Stimulated activated CD8-positive, alpha-beta memory T cell treated with anti-CD3 and anti-CD28 coated beads, Interleukin-7, amount 100 ng/mL, for 4 hours (primary cell): ENCODE measurements around the gene ATG4D.
"Not testable (repeated sequence)": the region's sequence is repeated elsewhere in the genome, so short reads cannot be mapped to it uniquely, and the experiment has no call there.

ENCODE experiments used
- DNase-seq, 2 donors: peaks; one replicate each; pipeline ENCODE4 v3.0.0-alpha.2; 2020; ENCODE audit warnings: low read depth in 2 of 2

Gene ATG4D

GRCh38 chr19:10519421-10519820 is 24.3 kb upstream of the ATG4D start:
- DNase-seq = no peak

DNA sequence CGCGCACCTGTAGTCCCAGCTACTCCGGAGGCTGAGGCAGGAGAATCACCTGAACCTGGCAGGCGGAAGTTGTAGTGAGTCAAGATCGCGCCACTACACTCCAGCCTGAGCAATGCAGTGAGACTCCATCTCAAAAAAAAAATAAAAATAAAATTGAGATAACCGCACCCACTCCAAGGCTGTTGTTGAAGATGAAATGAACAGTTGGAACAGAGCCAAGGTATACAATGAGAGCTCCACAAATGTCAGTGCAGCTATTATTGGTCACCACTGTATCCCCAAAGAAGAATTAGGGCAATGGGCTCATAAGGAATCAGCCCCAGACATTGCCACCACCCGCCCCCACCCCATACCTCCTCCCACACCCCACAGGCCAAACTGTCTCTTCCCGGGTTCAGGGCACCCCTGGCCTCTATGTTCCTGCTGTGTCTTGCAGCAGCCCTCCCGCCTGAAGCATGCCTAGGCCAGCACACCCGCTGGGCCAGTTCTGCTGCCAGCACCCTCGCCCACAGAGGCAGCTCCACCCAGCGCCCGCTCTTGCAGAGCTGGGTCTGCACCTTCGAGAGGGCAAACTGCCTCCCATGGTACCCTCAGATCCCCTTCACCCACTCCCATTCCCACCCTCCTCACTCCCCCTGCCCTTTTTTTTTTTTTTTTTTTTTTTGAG is 22.9 kb upstream of the ATG4D start:
- DNase-seq = no peak

GRCh38 chr19:10521461-10522171 is 22.1 kb upstream of the ATG4D start:
- no peak for DNase-seq

DNA sequence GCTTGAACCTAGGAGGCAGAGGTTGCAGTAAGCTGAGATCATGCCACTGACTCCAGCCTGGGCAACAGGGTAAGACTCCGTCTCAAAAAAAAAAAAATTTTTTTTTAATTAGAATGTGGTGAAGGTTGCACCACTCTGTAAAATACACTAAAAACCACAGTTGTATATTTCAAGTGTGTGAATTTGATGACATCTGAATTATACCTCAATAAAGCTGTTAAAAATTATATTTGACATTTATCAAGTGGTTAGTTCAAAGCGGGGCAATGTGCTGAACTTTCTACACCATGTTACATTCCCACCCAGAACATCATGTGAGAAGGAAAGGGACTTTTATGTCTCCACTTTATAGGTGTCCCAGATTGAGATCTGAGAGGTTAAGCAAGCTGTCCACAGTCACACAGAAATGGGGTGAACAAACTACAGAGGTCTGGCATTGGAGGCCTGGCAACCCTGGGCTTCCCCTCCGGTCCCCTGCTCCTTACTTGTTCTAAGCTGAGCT is 20.5 kb upstream of the ATG4D start:
- DNase-seq = no peak

DNA sequence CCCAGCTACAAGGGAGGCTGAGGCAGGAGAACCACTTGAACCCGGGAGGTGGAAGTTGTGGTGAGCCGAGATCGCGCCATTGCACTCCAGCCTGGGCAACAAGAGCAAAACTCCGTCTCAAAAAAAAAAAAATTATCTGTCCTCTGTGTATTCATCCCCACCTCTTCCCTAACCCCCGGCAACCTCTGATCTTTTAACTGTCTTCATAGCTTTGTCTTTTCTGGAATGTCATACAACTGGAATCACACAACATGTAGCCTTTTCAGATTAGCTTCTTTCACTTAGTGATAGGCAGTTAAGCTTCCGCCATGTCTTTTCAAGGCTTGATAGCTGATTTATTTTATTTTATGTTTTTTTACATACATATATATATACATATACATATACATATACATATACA is 18.1 kb upstream of the ATG4D start:
- DNase-seq = no peak

GRCh38 chr19:10526887-10527286 is 16.8 kb upstream of the ATG4D start:
- not testable (repeated sequence) for DNase-seq

DNA sequence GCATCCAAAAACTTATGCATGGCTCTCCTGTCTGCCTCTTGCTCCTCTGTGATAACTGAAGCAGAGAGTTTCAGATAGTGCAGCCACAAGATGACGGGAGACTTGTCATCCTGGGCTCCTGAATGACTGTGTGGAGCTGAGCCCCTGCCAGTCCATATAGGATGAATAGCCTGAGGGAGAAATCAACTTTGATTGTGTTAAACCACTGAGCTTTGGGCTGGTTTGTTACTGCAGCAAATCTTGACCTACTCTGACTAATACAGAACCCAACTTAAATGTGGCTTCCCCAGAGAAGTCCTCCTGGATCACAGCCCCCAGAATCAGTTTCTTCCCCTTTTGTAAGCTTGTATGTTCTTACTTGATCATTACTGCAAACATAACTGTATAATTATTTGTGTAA is 11.2 kb upstream of the ATG4D start:
- no peak for DNase-seq

DNA sequence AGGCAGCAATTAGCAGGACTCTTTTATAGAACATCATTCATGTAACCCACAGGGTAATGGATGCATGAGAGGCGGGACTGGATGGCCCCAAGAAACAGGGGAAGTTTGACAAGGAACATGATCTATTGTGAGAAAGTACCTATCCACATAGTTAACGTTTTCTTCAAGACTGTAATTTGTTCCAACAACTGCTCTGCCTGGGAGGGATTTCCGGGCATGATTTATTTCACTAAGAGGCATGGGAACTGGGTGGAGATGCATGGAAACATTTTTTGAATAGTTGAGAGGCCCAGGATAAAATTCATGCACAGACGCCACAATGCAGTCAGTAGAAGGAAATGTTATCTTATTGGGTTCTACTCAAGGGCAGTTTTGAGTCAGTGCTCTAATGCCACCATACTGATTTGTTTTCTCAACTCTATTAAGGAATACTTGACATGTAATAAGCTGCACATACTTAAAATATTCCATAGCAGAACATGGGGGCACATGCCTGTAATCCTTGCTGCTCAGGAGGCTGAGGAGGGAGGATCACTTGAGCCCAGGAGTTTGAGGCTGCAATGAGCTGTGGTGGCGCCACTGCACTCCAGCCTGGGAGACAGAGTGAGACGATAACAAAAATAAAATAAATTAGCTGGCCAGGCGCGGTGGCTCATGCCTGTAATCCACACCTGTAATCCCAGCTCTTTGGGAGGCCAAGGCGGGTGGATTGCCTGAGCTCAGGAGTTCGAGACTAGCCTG is 9.9 kb upstream of the ATG4D start:
- no peak for DNase-seq

DNA sequence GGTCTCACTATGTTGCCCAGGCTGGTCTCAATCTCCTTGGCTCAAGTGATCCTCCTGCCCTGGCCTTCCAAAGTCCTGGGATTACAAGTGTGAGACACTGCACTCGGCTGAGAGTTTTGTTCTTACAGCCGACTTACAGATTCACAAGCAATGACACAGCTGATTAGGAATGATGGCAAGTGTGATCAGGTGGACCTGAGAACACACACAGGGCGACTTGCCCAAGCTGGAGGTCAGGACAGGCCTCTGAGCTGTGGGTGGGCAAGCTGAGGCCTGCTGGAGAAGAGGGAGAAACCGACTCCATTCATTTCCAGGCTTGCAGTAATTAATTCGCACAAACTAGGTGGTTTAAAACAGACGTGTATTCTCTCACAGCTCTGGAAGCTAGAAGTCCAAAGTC is 8.1 kb upstream of the ATG4D start:
- no peak for DNase-seq

GRCh38 chr19:10537668-10538067 is 6.0 kb upstream of the ATG4D start:
- DNase-seq = no peak

DNA sequence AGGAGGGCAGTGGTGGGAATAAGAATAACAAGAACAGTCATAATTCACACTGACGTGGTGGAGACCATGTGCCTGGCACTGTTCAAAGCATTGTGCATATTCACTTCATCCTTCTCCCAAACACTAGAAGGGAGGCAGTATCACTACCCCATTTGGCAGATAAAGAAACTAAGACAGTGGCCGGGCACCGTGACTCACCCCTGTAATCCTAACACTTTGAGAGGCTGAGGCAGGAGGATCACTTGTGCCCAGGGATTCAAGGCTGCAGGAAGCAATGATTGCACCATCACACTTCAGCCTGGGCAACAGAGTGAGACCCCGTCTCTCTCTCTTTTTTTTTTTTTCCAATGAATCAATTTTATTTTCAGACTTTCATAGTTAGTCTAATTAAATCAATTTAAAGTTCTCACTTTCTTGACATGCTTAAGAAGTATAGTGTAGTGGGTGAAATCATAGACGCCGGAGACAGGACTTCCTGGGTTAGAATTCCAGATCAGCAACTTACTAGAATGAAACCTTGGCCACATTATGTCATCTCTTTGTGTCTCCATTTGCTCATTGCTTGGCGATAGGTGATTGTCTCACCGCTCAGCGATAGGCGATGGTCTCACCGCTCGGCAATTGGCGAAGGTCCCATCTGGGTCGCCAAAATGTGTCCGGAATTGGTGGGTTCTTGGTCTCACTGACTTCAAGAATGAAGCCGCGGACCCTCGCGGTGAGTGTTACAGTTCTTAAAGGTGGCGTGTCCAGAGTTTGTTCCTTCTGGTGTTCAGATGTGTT is 5.3 kb upstream of the ATG4D start:
- DNase-seq = no peak

DNA sequence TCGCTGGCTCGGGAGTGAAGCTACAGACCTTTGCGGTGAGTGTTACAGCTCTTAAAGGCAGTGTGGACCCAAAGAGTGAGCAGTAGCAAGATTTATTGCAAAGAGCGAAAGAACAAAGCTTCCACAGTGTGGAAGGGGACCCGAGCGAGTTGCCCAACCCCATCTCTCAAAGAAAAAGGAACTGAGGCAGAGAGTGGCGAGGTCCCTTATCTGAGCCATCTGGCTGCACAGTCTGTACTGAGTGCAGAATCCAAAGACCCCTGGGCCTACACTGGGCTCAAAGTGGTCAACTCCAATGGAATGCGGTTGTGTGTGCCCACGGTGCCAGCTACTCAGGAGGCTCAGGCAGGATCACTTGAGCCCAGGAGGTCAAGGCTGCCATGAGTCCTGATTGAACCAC is 4.7 kb upstream of the ATG4D start:
- DNase-seq = not testable (repeated sequence)

GRCh38 chr19:10543059-10543419 is 665 bp upstream of the ATG4D start:
- no peak for DNase-seq

DNA sequence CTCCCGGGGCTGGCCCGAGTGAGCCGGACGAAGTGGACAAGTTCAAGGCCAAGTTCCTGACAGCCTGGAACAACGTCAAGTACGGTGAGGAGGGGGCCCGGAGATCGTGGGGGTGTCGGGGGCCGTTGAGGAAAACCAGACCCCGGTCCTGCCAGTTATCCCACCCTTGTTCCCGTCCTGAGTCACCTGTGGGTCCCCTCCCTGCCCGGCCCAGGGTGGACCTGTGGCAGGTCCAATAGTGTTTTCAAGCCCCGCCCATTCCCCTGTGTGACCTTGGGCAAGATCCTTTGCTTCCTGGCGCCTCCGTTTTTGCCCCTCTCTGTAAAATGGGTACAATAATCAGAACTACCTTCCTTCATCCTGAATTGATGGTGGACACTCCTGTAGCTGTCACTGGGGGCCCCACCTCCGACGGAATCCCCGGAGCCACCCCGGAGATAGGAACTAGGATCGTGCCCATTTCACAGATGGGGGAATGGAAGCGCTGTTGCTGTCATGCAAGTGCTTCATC is 593 bp downstream of the ATG4D start:
- no peak for DNase-seq

- no peak for DNase-seq
These were observed 1.1 kb downstream of the ATG4D start for GRCh38 chr19:10544753-10545251.

DNA sequence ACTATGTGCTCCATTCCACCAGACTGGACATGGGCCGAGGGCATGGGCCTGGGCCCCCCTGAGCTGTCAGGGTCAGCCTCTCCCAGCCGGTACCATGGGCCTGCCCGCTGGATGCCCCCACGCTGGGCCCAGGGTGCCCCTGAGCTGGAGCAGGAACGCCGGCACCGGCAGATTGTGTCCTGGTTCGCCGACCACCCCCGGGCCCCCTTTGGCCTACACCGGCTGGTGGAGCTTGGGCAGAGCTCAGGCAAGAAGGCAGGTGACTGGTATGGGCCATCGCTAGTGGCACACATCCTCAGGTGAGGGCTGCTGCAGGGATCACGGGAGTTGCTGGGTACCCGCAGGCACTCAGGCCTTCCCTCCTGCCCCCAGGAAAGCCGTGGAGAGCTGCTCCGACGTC is 3.1 kb downstream of the ATG4D start:
- no peak for DNase-seq

GRCh38 chr19:10548746-10549276 is 5.1 kb downstream of the ATG4D start:
- DNase-seq = no peak

- no peak for DNase-seq
These were observed 6.0 kb downstream of the ATG4D start for GRCh38 chr19:10549733-10550132.

DNA sequence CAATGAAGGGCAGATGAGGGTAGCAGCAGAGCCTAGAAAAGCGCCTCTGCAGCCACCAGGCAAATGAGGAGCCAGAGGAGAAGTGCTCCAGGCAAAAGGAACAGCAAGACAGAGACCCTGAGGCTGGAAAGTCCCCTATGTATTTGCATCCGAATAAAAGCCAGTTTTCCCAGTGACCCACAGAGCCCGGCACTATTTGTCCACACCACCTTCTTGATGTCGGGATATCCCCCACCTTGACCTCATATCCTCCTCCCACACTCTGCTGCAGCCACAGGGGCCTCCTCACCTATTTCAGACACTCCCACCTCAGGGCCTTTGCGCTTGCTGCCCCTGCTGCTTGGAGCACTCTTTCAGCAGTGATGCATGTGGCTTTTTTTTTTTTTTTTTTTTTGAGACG is 6.6 kb downstream of the ATG4D start:
- DNase-seq = no peak

GRCh38 chr19:10551006-10551405 is 7.3 kb downstream of the ATG4D start:
- not testable (repeated sequence) for DNase-seq

GRCh38 chr19:10551698-10552301 is 8.1 kb downstream of the ATG4D start:
- no peak for DNase-seq
